Activated CD4-positive, alpha-beta T cell treated with anti-CD3 and anti-CD28 coated beads, Interleukin-2, amount 10 ng/mL, durations not matched to agents 7 days and 5 days (primary cell): ENCODE data around the gene COL1A1. TPM values are rescaled to one million over a fixed set of nuclear protein-coding genes. Genes with fewer than 3 reads are reported as not detected.
A peak's percentile ranks its signal among the peaks of the same experiment; 100 is the strongest.

Experiments used
- CTCF ChIA-PET: fragments of 350-600 bp; sonication (Branson Sonifier 250); formaldehyde crosslinking; loops from one replicate; lab custom pipeline; 2021; ENCODE audit warnings: antibody characterized with exemption; lab: Charles Lee
- POLR2A ChIA-PET: fragments of 350-600 bp; sonication (Branson Sonifier 250); formaldehyde crosslinking; loops from one replicate; lab custom pipeline; 2021; ENCODE audit warnings: antibody characterized with exemption; lab: Charles Lee
- DNase-seq: peaks from one replicate; pipeline ENCODE4 v3.0.0-alpha.2; 2020
- H3K27ac Mint-ChIP-seq: one replicate; pipeline ENCODE4 v1.8.0; 2021; ENCODE audit warnings: mild to moderate bottlenecking, moderate library complexity, mixed read lengths
- H3K27me3 Mint-ChIP-seq: one replicate; pipeline ENCODE4 v1.8.0; 2021; ENCODE audit warnings: mixed read lengths
- H3K36me3 Mint-ChIP-seq: one replicate; pipeline ENCODE4 v1.8.0; 2021; ENCODE audit warnings: low read depth, mixed read lengths
- H3K4me1 Mint-ChIP-seq: one replicate; pipeline ENCODE4 v1.8.0; 2021; ENCODE audit warnings: mixed read lengths
- H3K4me3 Mint-ChIP-seq: one replicate; pipeline ENCODE4 v1.8.0; 2021; ENCODE audit warnings: mild to moderate bottlenecking, moderate library complexity, mixed read lengths
- H3K9me3 Mint-ChIP-seq: one replicate; pipeline ENCODE4 v1.8.0; 2021; ENCODE audit warnings: mixed read lengths
- total RNA-seq, 2 experiments: library from RNA; stranded (reverse); gene quantifications; one replicate each; pipeline ENCODE4 v1.2.3, GENCODE V29; 2021

Gene COL1A1
- total RNA-seq, 2 experiments from 2014 or later: 0.31 to 0.55 TPM

GRCh38 chr17:50221266-50221863 lies 19.9 kb upstream of the COL1A1 start:
- no peaks in the 10 kb centered on the region for H3K36me3 Mint-ChIP-seq
- peaks cover 3% of the 10 kb centered on the region for H3K9me3 Mint-ChIP-seq
- H3K4me1 Mint-ChIP-seq: peaks cover 15% of the 10 kb centered on the region
- H3K27ac Mint-ChIP-seq: peak overlapping the region; percentile 84
- peak; percentile 65 for DNase-seq
- ChIA-PET POLR2A (no interaction called here), CTCF (interaction anchor here (1.2 to 1.8 kb wide), 3 partner anchors 9 to 21 kb away, joined by 5 to 7 read pairs (median 5); no protein-coding TSS in a partner anchor)
- H3K27me3 Mint-ChIP-seq: peaks cover 13% of the 10 kb centered on the region
- H3K4me3 Mint-ChIP-seq: no peak overlapping the region

- CTCF ChIA-PET: interaction anchor here (0.7 to 1.8 kb wide), 4 partner anchors 17 to 96 kb away, joined by 3 to 7 read pairs (median 4); no protein-coding TSS in a partner anchor
- H3K36me3 Mint-ChIP-seq: no peaks in the 10 kb centered on the region
- DNase-seq: no peak
- H3K27ac Mint-ChIP-seq: no peak overlapping the region
- POLR2A ChIA-PET: no interaction called here
- H3K9me3 Mint-ChIP-seq: no peaks in the 10 kb centered on the region
- peaks cover 15% of the 10 kb centered on the region for H3K4me1 Mint-ChIP-seq
- H3K4me3 Mint-ChIP-seq: no peak overlapping the region
- peaks cover 11% of the 10 kb centered on the region for H3K27me3 Mint-ChIP-seq
Measured at GRCh38 chr17:50220811-50221210, 19.4 kb upstream of the COL1A1 start.

GRCh38 chr17:50219939-50220465 lies 18.6 kb upstream of the COL1A1 start:
- Mint-ChIP-seq H3K27me3 (peaks cover 11% of the 10 kb centered on the region), H3K9me3 (no peaks in the 10 kb centered on the region), H3K36me3 (no peaks in the 10 kb centered on the region), H3K27ac (no peak overlapping the region), H3K4me3 (no peak overlapping the region), H3K4me1 (peaks cover 15% of the 10 kb centered on the region)
- no peak for DNase-seq
- ChIA-PET CTCF (interaction anchor here (0.6 to 2.6 kb wide), 6 partner anchors 19 to 132 kb away, joined by 3 to 9 read pairs (median 4); partner anchors contain the start of gene COL1A1), POLR2A (interaction anchor here (0.6 kb wide), 1 partner anchor 117 kb away, joined by 5 read pairs; no protein-coding TSS in a partner anchor)

GRCh38 chr17:50219342-50219741 lies 17.9 kb upstream of the COL1A1 start:
- CTCF ChIA-PET: interaction anchor here (0.6 to 2.6 kb wide), 4 partner anchors 18 to 133 kb away, joined by 3 to 9 read pairs (median 4); partner anchors contain the start of gene COL1A1
- POLR2A ChIA-PET: no interaction called here
- Mint-ChIP-seq H3K27me3 (peaks cover 18% of the 10 kb centered on the region), H3K4me3 (no peak overlapping the region), H3K4me1 (peaks cover 15% of the 10 kb centered on the region), H3K27ac (no peak overlapping the region), H3K36me3 (no peaks in the 10 kb centered on the region), H3K9me3 (no peaks in the 10 kb centered on the region)
- DNase-seq: no peak

GRCh38 chr17:50218771-50219315 lies 17.4 kb upstream of the COL1A1 start:
- ChIA-PET POLR2A (no interaction called here), CTCF (interaction anchor here (2.6 kb wide), 1 partner anchor 18 kb away, joined by 9 read pairs; the partner anchor contains the start of gene COL1A1)
- no peak overlapping the region for H3K27ac Mint-ChIP-seq
- no peaks in the 10 kb centered on the region for H3K36me3 Mint-ChIP-seq
- no peak for DNase-seq
- no peaks in the 10 kb centered on the region for H3K9me3 Mint-ChIP-seq
- H3K4me1 Mint-ChIP-seq: peaks cover 15% of the 10 kb centered on the region
- peaks cover 19% of the 10 kb centered on the region for H3K27me3 Mint-ChIP-seq
- no peak overlapping the region for H3K4me3 Mint-ChIP-seq

GRCh38 chr17:50218071-50218759 lies 16.8 kb upstream of the COL1A1 start:
- POLR2A ChIA-PET: no interaction called here
- CTCF ChIA-PET: interaction anchor here (0.6 to 2.6 kb wide), 2 partner anchors 17 to 152 kb away, joined by 4 to 9 read pairs; partner anchors contain the start of gene COL1A1
- no peak for DNase-seq
- H3K27ac Mint-ChIP-seq: no peak overlapping the region
- peaks cover 21% of the 10 kb centered on the region for H3K27me3 Mint-ChIP-seq
- no peaks in the 10 kb centered on the region for H3K9me3 Mint-ChIP-seq
- peaks cover 16% of the 10 kb centered on the region for H3K4me1 Mint-ChIP-seq
- no peaks in the 10 kb centered on the region for H3K36me3 Mint-ChIP-seq
- H3K4me3 Mint-ChIP-seq: no peak overlapping the region

GRCh38 chr17:50217591-50217990 lies 16.2 kb upstream of the COL1A1 start:
- POLR2A ChIA-PET: no interaction called here

GRCh38 chr17:50214976-50215760 lies 13.7 kb upstream of the COL1A1 start:
- no peak for DNase-seq
- Mint-ChIP-seq H3K9me3 (no peaks in the 10 kb centered on the region), H3K36me3 (no peaks in the 10 kb centered on the region), H3K4me3 (no peak overlapping the region), H3K27me3 (peaks cover 26% of the 10 kb centered on the region), H3K4me1 (peaks cover 7% of the 10 kb centered on the region), H3K27ac (no peak overlapping the region)
- CTCF ChIA-PET: interaction anchor here (1.2 to 1.3 kb wide), 3 partner anchors 15 to 98 kb away, joined by 3 to 4 read pairs (median 3); no protein-coding TSS in a partner anchor
- POLR2A ChIA-PET: no interaction called here

More at GRCh38 chr17:50217591-50217990, 16.2 kb upstream of the COL1A1 start:
- no peak overlapping the region for H3K4me3 Mint-ChIP-seq
- no peaks in the 10 kb centered on the region for H3K36me3 Mint-ChIP-seq
- no peak overlapping the region for H3K27ac Mint-ChIP-seq
- no peaks in the 10 kb centered on the region for H3K9me3 Mint-ChIP-seq
- CTCF ChIA-PET: interaction anchor here (0.5 to 2.6 kb wide), 5 partner anchors 17 to 180 kb away, joined by 3 to 9 read pairs (median 4); partner anchors contain the start of genes COL1A1 and LRRC59
- H3K27me3 Mint-ChIP-seq: peaks cover 21% of the 10 kb centered on the region
- no peak for DNase-seq
- peaks cover 20% of the 10 kb centered on the region for H3K4me1 Mint-ChIP-seq

- H3K27ac Mint-ChIP-seq: no peak overlapping the region
Measured at GRCh38 chr17:50213026-50214022, 11.9 kb upstream of the COL1A1 start.

GRCh38 chr17:50212121-50212843 lies 10.9 kb upstream of the COL1A1 start:
- H3K4me3 Mint-ChIP-seq: no peak overlapping the region
- H3K9me3 Mint-ChIP-seq: no peaks in the 10 kb centered on the region
- peaks cover 5% of the 10 kb centered on the region for H3K4me1 Mint-ChIP-seq
- H3K36me3 Mint-ChIP-seq: no peaks in the 10 kb centered on the region
- H3K27me3 Mint-ChIP-seq: peaks cover 25% of the 10 kb centered on the region
- ChIA-PET CTCF (interaction anchor here (0.9 to 3.2 kb wide), 6 partner anchors 10 to 185 kb away, joined by 3 to 26 read pairs (median 4); partner anchors contain the start of genes COL1A1 and LRRC59), POLR2A (no interaction called here)
- H3K27ac Mint-ChIP-seq: no peak overlapping the region
- DNase-seq: no peak

More at GRCh38 chr17:50213026-50214022, 11.9 kb upstream of the COL1A1 start:
- DNase-seq: peak; percentile 23
- Mint-ChIP-seq H3K9me3 (no peaks in the 10 kb centered on the region), H3K27me3 (peaks cover 29% of the 10 kb centered on the region), H3K36me3 (no peaks in the 10 kb centered on the region), H3K4me3 (no peak overlapping the region), H3K4me1 (peaks cover 5% of the 10 kb centered on the region)
- ChIA-PET CTCF (interaction anchor here (0.7 to 3.2 kb wide), 8 partner anchors 9 to 184 kb away, joined by 3 to 26 read pairs (median 4); partner anchors contain the start of genes COL1A1 and LRRC59), POLR2A (no interaction called here)
